GM19397 (cell line): ENCODE data around the gene CARMIL1.

Experiments used
- ATAC-seq: cut with Tn5 transposase; IDR thresholded peaks from one replicate; pipeline ENCODE4 v1.9.1; 2021; ENCODE audit warnings: mild to moderate bottlenecking, moderate library complexity; ENCODE audit not compliant: unreplicated experiment

CARMIL1 gene

GRCh38 chr6:25278914-25279747, at the start of gene CARMIL1:
CARMIL1 (plus strand) TSS chr6:25279374; CDS start chr6:25279796, 422 bp downstream.
- peak; percentile 75 for ATAC-seq

DNA sequence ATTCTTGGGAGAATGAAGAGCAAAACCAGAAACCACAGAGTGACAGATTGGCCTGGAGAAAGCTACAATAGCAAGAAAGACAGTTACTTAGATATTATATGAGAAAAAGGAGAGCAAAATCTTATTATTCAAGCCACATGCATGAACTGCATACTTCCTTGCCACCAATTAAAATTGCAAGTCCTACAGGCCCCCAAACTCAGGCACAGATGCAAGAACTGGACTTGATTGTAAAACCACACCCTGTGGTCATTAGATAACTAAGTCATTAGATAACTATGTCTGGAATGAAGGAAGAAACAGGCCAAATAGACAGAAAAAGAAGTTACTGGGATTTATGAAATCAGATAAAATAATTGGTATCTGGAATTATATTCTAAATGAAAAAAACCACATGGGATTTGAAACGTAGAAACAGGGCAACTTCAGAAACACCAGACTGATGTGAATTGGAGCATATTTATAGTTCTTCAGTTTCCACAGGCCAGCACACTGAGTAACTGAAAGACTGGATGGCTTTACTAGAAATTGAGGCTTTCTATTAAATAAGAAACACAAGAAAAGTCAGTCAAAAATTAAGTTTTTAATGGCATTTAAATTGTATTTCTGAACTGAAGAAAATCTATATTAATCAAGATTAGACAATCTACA, 49.4 kb upstream of the CARMIL1 start:
- ATAC-seq = no peak

- no peak for ATAC-seq
These were observed 46.7 kb upstream of the CARMIL1 start for GRCh38 chr6:25232479-25232878.

DNA sequence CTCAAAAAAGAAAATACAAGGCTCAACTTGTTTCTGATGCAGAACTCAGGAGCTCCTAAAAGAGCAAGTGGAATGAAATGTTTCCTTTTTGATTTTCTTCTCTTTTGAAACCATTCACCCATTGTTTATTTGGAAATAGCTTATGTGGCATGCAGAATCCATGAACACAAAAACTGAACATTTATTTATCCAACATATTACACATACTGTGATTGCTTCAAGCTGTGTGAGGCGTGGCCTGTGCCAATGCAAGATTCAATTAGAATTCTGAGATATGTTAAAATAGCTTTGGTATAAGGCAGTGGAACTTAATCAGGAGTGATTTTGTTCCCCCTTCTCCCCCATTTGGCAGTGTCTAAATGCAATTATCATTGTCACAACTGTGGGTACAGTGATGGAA, 45.9 kb upstream of the CARMIL1 start:
- no peak for ATAC-seq

DNA sequence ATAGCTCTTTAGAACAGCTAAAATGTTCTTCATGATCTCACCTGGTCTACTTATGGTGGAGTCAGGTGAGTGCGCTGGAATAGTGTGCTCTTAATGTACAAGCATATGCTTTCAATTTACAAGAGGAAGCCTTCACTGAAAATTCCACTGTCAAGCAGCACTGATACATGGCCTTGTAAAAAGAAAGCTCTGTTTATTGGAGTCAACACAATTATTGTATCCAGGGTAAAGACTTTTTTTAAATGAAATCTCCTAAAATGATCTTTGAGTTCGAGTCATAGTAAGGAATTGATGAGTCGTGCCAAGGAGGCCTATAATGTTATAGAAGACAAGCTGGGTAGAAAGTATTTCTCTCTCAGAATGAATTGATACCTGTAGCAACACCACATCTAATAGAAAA, 41.6 kb upstream of the CARMIL1 start:
- no peak for ATAC-seq

GRCh38 chr6:25239059-25239458, 40.1 kb upstream of the CARMIL1 start:
- ATAC-seq = no peak

- ATAC-seq = no peak
These were observed 39.7 kb upstream of the CARMIL1 start for GRCh38 chr6:25239498-25239897.

DNA sequence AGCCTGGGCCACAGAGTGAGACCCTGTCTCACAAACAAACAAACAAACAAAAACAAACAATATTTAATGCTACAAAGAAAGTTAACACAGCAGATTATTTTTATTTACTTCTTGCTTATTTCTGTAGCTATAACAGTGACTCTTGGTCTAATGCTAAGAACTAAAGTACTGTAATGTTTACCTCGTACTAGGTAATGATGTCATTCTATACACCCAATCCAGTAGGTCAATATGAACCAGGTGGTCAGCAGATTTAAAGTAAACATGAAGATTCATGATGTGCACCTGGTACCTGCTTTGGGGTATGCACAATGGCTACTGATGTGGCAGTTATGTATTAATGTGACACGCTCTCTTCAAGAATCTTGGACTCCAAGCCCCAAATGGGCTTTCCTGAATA, 36.6 kb upstream of the CARMIL1 start:
- ATAC-seq = no peak

DNA sequence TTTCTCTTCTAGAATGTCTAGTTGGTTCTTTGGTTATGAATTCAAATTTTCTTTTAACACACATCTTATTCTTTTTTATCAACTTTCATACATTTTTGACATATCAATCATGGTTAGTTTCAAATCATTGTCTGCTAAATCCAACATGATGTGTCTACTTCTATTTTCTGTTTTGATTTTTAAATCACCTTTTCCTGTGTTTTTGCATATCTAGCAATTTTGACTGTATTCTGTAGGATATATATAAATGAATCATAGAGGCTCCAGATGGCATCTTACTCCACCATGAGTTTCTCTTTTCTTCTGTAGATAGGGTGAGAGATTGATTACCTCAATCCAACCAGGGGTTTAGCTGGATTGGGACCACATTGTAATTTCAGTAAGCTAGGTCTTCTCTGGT, 34.3 kb upstream of the CARMIL1 start:
- ATAC-seq = no peak

- ATAC-seq = no peak
These were observed 31.1 kb upstream of the CARMIL1 start for GRCh38 chr6:25248123-25248522.

GRCh38 chr6:25249133-25249532, 30.0 kb upstream of the CARMIL1 start:
- ATAC-seq = no peak

GRCh38 chr6:25250878-25251277, 28.3 kb upstream of the CARMIL1 start:
- ATAC-seq = no peak

DNA sequence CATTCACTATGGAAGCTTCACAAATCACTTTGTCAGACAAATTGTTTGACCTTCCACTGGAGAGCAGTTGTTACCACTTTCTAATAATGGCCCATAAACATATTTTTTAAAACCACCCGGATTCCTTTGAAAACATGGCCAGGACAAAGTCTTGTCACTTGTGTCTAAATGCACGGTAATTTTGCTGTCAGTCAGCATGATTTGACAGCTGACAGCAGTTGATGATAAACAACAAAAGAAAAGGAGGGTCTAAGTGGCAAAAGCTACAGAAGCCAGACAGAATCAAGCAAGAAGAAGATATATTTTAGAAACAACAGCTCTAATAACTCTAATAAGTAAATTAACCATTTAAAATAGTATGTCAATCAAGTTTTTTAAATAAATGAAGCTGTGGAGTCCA, 27.7 kb upstream of the CARMIL1 start:
- ATAC-seq = no peak

- no peak for ATAC-seq
These were observed 25.8 kb upstream of the CARMIL1 start for GRCh38 chr6:25253351-25253750.

GRCh38 chr6:25254671-25255070, 24.5 kb upstream of the CARMIL1 start:
- no peak for ATAC-seq

- ATAC-seq = no peak
These were observed 21.4 kb upstream of the CARMIL1 start for GRCh38 chr6:25257686-25258348.

- ATAC-seq = no peak
These were observed 19.4 kb upstream of the CARMIL1 start for GRCh38 chr6:25259756-25260155.

GRCh38 chr6:25263657-25264056, 15.5 kb upstream of the CARMIL1 start:
- no peak for ATAC-seq

DNA sequence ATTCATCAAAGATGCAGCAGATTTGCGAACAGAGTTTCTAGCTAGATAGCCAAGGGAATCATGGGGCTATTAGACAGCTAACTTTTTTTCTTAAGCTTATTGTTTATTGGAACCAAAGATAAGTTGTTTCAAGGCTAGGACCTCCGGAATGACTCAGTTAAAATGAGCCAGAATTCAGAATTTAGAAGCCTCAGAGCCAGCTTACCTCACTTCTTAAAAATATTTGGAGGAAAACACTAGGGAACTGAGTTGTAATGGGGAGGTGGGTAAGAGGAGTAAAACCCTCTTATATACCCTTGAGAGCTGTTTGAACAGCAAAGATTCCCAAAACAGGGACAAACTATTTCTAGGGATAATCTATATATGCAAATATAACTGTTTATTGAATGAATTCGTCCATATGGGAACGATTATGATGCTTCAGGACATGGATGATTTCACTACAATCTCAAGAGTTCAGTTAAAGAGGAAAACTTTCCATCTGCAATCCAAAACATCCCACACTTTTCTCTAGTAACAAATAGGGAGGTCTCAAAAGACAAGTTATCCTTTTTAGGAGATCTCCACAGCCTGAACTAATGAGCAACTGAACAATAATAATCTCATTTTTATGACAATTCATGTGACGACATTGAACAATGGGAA, 12.6 kb upstream of the CARMIL1 start:
- ATAC-seq = no peak

GRCh38 chr6:25267662-25268061, 11.5 kb upstream of the CARMIL1 start:
- ATAC-seq = no peak

- no peak for ATAC-seq
These were observed 8.6 kb upstream of the CARMIL1 start for GRCh38 chr6:25270559-25270958.
